ENCODE data around the gene SORBS2. TPM values are rescaled to one million over a fixed set of nuclear protein-coding genes. Genes with fewer than 3 reads are reported as not detected.

Gene SORBS2
- polyA plus RNA-seq, 2 of the 4 experiments (the other 2 are of a cell fraction): 0.23 to 0.90 TPM

- ChIA-PET POLR2A (no interaction called here), CTCF (no interaction called here)
- ATAC-seq: no peak
- no peak for FAIRE-seq
- no peak overlapping the region for H3K27ac ChIP-seq
- TF ChIP-seq FOSL2 (IDR thresholded peaks at IDR 0.05): no peak
- TF ChIP-seq FOSL2 (CRISPR knock-in tag; IDR thresholded peaks at IDR 0.05): no peak
- TF ChIP-seq, protein P1, sequence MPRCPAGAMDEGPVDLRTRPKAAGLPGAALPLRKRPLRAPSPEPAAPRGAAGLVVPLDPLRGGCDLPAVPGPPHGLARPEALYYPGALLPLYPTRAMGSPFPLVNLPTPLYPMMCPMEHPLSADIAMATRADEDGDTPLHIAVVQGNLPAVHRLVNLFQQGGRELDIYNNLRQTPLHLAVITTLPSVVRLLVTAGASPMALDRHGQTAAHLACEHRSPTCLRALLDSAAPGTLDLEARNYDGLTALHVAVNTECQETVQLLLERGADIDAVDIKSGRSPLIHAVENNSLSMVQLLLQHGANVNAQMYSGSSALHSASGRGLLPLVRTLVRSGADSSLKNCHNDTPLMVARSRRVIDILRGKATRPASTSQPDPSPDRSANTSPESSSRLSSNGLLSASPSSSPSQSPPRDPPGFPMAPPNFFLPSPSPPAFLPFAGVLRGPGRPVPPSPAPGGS (IDR thresholded peaks at IDR 0.05): no peak
- no peak for TF ChIP-seq REST (IDR thresholded peaks at IDR 0.05)
- no peak for TF ChIP-seq ZC3H11A (IDR thresholded peaks at IDR 0.05)
- no peak for TF ChIP-seq PBX3 (IDR thresholded peaks at IDR 0.05)
- no peak for TF ChIP-seq HEYL (CRISPR knock-in tag; IDR thresholded peaks at IDR 0.05)
- TF ChIP-seq SREBF2 (IDR thresholded peaks at IDR 0.05): no peak
- TF ChIP-seq ESRRA (IDR thresholded peaks at IDR 0.05; ENCODE audit: borderline replicate concordance, low read length): no peak
- no peak for TF ChIP-seq CEBPB (IDR thresholded peaks at IDR 0.05)
- TF ChIP-seq, protein P2, sequence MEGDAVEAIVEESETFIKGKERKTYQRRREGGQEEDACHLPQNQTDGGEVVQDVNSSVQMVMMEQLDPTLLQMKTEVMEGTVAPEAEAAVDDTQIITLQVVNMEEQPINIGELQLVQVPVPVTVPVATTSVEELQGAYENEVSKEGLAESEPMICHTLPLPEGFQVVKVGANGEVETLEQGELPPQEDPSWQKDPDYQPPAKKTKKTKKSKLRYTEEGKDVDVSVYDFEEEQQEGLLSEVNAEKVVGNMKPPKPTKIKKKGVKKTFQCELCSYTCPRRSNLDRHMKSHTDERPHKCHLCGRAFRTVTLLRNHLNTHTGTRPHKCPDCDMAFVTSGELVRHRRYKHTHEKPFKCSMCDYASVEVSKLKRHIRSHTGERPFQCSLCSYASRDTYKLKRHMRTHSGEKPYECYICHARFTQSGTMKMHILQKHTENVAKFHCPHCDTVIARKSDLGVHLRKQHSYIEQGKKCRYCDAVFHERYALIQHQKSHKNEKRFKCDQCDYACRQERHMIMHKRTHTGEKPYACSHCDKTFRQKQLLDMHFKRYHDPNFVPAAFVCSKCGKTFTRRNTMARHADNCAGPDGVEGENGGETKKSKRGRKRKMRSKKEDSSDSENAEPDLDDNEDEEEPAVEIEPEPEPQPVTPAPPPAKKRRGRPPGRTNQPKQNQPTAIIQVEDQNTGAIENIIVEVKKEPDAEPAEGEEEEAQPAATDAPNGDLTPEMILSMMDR (IDR thresholded peaks at IDR 0.05): no peak
- DNase-seq (ENCODE audit: low read depth in 1 of 2, low spot score in 1 of 2): no peak
- no peaks in the 10 kb centered on the region for H3K9me3 ChIP-seq
- WGBS (ENCODE audit: missing lambda C conversion rate): 56% methylated on average over 4 of the region's 4 CpGs
- H3K4me1 ChIP-seq: no peaks in the 10 kb centered on the region
- H3K4me3 ChIP-seq: no peak overlapping the region
- H3K4me2 ChIP-seq: no peak overlapping the region
These were observed 82.6 kb downstream of the SORBS2 start for GRCh38 chr4:185729391-185729804.

DNA sequence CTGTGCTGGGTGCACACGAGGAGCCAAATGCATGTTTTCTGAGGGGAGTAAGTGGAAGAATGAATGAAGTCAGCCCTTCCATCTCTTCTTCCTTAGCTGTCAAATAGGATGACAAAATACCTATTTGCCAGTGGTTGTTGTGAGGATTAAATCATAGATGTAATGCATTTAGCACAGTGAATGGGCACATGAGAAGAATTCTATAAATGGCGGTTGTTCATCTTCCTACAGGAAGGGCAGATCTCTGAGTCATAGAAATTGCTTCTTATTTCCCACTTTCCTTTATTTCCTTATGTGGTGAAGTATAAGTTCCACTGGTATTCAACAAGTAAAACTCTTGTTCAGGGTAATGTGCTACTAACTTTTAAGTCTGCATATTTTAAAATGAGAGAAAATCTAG, 83.1 kb downstream of the SORBS2 start:
- H3K4me2 ChIP-seq: no peak overlapping the region
- DNase-seq (ENCODE audit: low read depth in 1 of 2, low spot score in 1 of 2) (no peak), ATAC-seq (no peak), FAIRE-seq (no peak)
- no peaks in the 10 kb centered on the region for H3K4me1 ChIP-seq
- 60% methylated on average over 2 of the region's 2 CpGs for WGBS (ENCODE audit: missing lambda C conversion rate)
- no peak overlapping the region for H3K4me3 ChIP-seq
- H3K27ac ChIP-seq: no peak overlapping the region
- ChIA-PET POLR2A (no interaction called here), CTCF (no interaction called here)
- no peaks in the 10 kb centered on the region for H3K9me3 ChIP-seq
- no peak for TF ChIP-seq BHLHE40 (IDR thresholded peaks at IDR 0.05; ENCODE audit: low read depth, low read length)
- TF ChIP-seq CBX2 (IDR thresholded peaks at IDR 0.05; ENCODE audit: borderline replicate concordance, low read depth): no peak
- no peak for TF ChIP-seq POLR2A (IDR thresholded peaks at IDR 0.05; ENCODE audit: low read length)

DNA sequence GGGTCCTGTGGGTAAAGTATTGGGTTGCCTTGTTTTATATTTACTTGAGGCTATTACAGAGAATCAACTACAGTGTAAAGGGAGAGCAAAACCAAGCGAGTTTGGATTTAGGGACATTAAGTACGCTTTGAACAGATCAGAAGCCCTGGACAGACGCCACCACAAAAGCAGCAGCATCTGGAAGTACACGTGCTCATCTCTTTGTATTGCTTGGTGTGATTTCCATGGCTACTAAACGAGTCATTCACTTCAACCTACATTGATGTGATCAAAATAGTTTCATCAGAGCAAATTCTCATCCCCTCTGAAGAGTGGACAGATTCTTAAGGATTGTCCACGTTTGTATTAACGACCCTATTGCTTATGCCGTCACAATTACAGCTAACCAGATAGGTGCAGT, 85.1 kb downstream of the SORBS2 start:
- ChIA-PET POLR2A (no interaction called here), CTCF (interaction anchor here (1.1 kb wide), 1 partner anchor 9 kb away, joined by 3 read pairs; no protein-coding TSS in a partner anchor)
- H3K9me3 ChIP-seq: no peaks in the 10 kb centered on the region

More for the DNA sequence above, 85.1 kb downstream of the SORBS2 start:
- Histone ChIP-seq H3K4me1 (peaks cover 3% of the 10 kb centered on the region; the same call in 1 of the 3 replicates), H3K27ac (no peak overlapping the region), H3K4me3 (no peak overlapping the region), H3K4me2 (no peak overlapping the region)
- 60% methylated on average over 8 of the region's 8 CpGs for WGBS (ENCODE audit: missing lambda C conversion rate)
- DNase-seq (ENCODE audit: low read depth in 1 of 2, low spot score in 1 of 2): no peak
- TF ChIP-seq EHF (CRISPR knock-in tag; IDR thresholded peaks at IDR 0.05) (no peak), ESRRA (IDR thresholded peaks at IDR 0.05; ENCODE audit: borderline replicate concordance, low read length) (no peak), HDAC2 (IDR thresholded peaks at IDR 0.05) (no peak), TP53 (CRISPR knock-in tag; IDR thresholded peaks at IDR 0.05) (no peak), E2F6 (IDR thresholded peaks at IDR 0.05; ENCODE audit: borderline replicate concordance, low read depth) (no peak), PBX3 (IDR thresholded peaks at IDR 0.05) (no peak), RFX5 (IDR thresholded peaks at IDR 0.05) (no peak), CHD2 (IDR thresholded peaks at IDR 0.05; ENCODE audit: low read length, partially characterized antibody) (no peak), CHD4 (IDR thresholded peaks at IDR 0.05; ENCODE audit: borderline replicate concordance) (no peak)
- FAIRE-seq: no peak
- no peak for ATAC-seq
